Endodermal cell (in vitro differentiated cells): ENCODE measurements around the gene WDR7. TPM values are rescaled to one million over a fixed set of nuclear protein-coding genes. Genes with fewer than 3 reads are reported as not detected.
A peak's percentile ranks its signal among the peaks of the same experiment; 100 is the strongest.

Source experiments
- DNase-seq: peaks from one replicate; pipeline ENCODE4 v3.0.0-alpha.2; 2017
- H3K27ac ChIP-seq: 2 replicates; pipeline ENCODE4 v1.5.1; 2013; ENCODE audit warnings: mild to moderate bottlenecking, low read depth, low read length, moderate library complexity
- H3K27me3 ChIP-seq: 2 replicates; pipeline ENCODE4 v1.6.1; 2013; ENCODE audit warnings: mild to moderate bottlenecking, low read length, moderate library complexity; ENCODE audit not compliant: insufficient read depth, control insufficient read depth, poor library complexity, severe bottlenecking
- H3K36me3 ChIP-seq: 2 replicates; pipeline ENCODE4 v1.7.0; 2013; ENCODE audit warnings: mild to moderate bottlenecking, low read length, moderate library complexity; ENCODE audit not compliant: control insufficient read depth, insufficient read depth
- H3K4me1 ChIP-seq: one replicate; pipeline ENCODE4 v1.7.0; 2013; ENCODE audit warnings: low read length; ENCODE audit not compliant: control insufficient read depth, insufficient read depth
- H3K4me3 ChIP-seq: 2 replicates; pipeline ENCODE4 v1.5.1; 2013; ENCODE audit warnings: mild to moderate bottlenecking, low read length, moderate library complexity
- H3K9ac ChIP-seq: 2 replicates; pipeline ENCODE4 v1.6.1; 2013; ENCODE audit warnings: mild to moderate bottlenecking, low read length, moderate library complexity; ENCODE audit not compliant: poor library complexity, severe bottlenecking; ENCODE audit errors: extremely low read depth
- H3K9me3 ChIP-seq: 2 replicates; pipeline ENCODE4 v1.6.1; 2013; ENCODE audit warnings: mild to moderate bottlenecking, low read length, moderate library complexity; ENCODE audit not compliant: control insufficient read depth
- H3K27ac Mint-ChIP-seq: 2 replicates; pipeline ENCODE4 v1.8.0; 2020; ENCODE audit warnings: mixed read lengths
- H3K27me3 Mint-ChIP-seq: 2 replicates; pipeline ENCODE4 v1.8.0; 2021; ENCODE audit warnings: mild to moderate bottlenecking, mixed read lengths; ENCODE audit not compliant: insufficient read depth
- H3K36me3 Mint-ChIP-seq: 2 replicates; pipeline ENCODE4 v1.8.0; 2020; ENCODE audit warnings: low read depth, mixed read lengths
- H3K4me1 Mint-ChIP-seq: 2 replicates; pipeline ENCODE4 v1.8.0; 2020; ENCODE audit warnings: mixed read lengths
- H3K4me3 Mint-ChIP-seq: 2 replicates; pipeline ENCODE4 v1.8.0; 2020; ENCODE audit warnings: mild to moderate bottlenecking, moderate library complexity, mixed read lengths
- H3K9me3 Mint-ChIP-seq: 2 replicates; pipeline ENCODE4 v1.8.0; 2020; ENCODE audit warnings: mild to moderate bottlenecking, mixed read lengths
- WGBS, 2 experiments: methylation state at CpG; one replicate each; pipeline versions ENCODE4 v1.1.5 to v1.1.7; 2013; ENCODE audit warnings: missing lambda C conversion rate in 2 of 2, mixed read lengths in 1 of 2; ENCODE audit not compliant: insufficient coverage in 1 of 2, insufficient read length in 1 of 2; 5-methylcytosine and 5-hydroxymethylcytosine counted together
- total RNA-seq, 2 donors: library from RNA; stranded (reverse); fragmentation: NEBNext Ultra II Directional in 1 of 2; extraction: Animal tissue kit (Norgen Biotek cat#: 25700) in 1 of 2; gene quantifications; 2 replicates in 1 of 2; 3 replicates in 1 of 2; pipeline ENCODE4 v1.2.1, GENCODE V29; 2021
- TF ChIP-seq, protein P1 (sequence below): fragments of 200-600 bp; sonication (generic); conservative IDR thresholded peaks from 2 replicates; pipeline ENCODE4 v1.5.0; 2021; ENCODE audit warnings: antibody characterized with exemption, mild to moderate bottlenecking

The WDR7 gene
- total RNA-seq, 2 donors from 2014 or later, result 17.1 to 22.5 TPM

- Histone ChIP-seq H3K9ac (no peak overlapping the region), H3K9me3 (no peaks in the 10 kb centered on the region), H3K27ac (no peak overlapping the region), H3K4me3 (peak overlapping the region; percentile 26), H3K36me3 (no peaks in the 10 kb centered on the region), H3K4me1 (no peaks in the 10 kb centered on the region), H3K27me3 (no peaks in the 10 kb centered on the region)
- 74 to 83% methylated on average over 1 to 3 of the region's 3 CpGs for WGBS, 2 experiments
- DNase-seq, result no peak
- Mint-ChIP-seq H3K27me3 (no peaks in the 10 kb centered on the region), H3K4me1 (peaks cover 30% of the 10 kb centered on the region), H3K36me3 (peaks cover 2% of the 10 kb centered on the region), H3K4me3 (peak overlapping the region; percentile 25), H3K27ac (peak overlapping the region; percentile 84), H3K9me3 (no peaks in the 10 kb centered on the region)
- TF ChIP-seq, protein P1, sequence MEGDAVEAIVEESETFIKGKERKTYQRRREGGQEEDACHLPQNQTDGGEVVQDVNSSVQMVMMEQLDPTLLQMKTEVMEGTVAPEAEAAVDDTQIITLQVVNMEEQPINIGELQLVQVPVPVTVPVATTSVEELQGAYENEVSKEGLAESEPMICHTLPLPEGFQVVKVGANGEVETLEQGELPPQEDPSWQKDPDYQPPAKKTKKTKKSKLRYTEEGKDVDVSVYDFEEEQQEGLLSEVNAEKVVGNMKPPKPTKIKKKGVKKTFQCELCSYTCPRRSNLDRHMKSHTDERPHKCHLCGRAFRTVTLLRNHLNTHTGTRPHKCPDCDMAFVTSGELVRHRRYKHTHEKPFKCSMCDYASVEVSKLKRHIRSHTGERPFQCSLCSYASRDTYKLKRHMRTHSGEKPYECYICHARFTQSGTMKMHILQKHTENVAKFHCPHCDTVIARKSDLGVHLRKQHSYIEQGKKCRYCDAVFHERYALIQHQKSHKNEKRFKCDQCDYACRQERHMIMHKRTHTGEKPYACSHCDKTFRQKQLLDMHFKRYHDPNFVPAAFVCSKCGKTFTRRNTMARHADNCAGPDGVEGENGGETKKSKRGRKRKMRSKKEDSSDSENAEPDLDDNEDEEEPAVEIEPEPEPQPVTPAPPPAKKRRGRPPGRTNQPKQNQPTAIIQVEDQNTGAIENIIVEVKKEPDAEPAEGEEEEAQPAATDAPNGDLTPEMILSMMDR, result no peak
Observed at GRCh38 chr18:56647951-56648893, 2.9 kb upstream of the WDR7 start.

DNA sequence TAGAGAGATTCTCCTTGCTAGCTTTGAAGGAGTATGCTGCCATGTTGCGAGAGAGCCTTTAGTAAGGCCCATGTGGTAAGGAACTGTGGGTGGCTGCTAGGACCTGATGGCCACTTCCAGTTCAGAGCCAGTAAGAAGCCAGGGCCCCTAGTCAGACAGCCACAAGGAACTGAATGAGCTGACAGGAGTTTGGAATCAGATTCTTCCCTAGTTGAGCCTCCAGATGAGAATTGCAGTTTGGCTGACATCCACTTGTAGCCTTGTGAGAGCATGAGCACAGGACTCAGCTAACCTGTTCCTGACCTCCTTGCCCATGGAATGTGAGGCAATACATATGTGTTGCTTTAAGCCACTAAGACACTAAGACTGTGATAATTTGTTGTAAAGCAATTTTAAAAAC, 1.2 kb upstream of the WDR7 start:
- peaks cover 30% of the 10 kb centered on the region for H3K4me1 Mint-ChIP-seq
- Histone ChIP-seq H3K36me3 (no peaks in the 10 kb centered on the region), H3K27me3 (no peaks in the 10 kb centered on the region), H3K27ac (no peak overlapping the region), H3K4me3 (no peak overlapping the region), H3K9me3 (no peaks in the 10 kb centered on the region), H3K9ac (no peak overlapping the region), H3K4me1 (no peaks in the 10 kb centered on the region)
- H3K9me3 Mint-ChIP-seq, result peaks cover 7% of the 10 kb centered on the region
- no peaks in the 10 kb centered on the region for H3K27me3 Mint-ChIP-seq
- 94% methylated on average over 1 of the region's 1 CpG; no CpG with 5 or more reads in 1 of the 2 experiments for WGBS, 2 experiments
- H3K27ac Mint-ChIP-seq, result no peak overlapping the region
- H3K4me3 Mint-ChIP-seq, result no peak overlapping the region
- H3K36me3 Mint-ChIP-seq, result peaks cover 11% of the 10 kb centered on the region
- TF ChIP-seq, protein P1, result no peak
- no peak for DNase-seq

GRCh38 chr18:56651771-56652092, 573 bp downstream of the WDR7 start:
- H3K4me1 Mint-ChIP-seq, result peaks cover 30% of the 10 kb centered on the region
- H3K36me3 ChIP-seq, result no peaks in the 10 kb centered on the region
- peaks cover 7% of the 10 kb centered on the region for H3K9me3 Mint-ChIP-seq
- no peaks in the 10 kb centered on the region for H3K9me3 ChIP-seq
- TF ChIP-seq, protein P1, result no peak
- H3K27me3 Mint-ChIP-seq, result no peaks in the 10 kb centered on the region
- peak overlapping the region; percentile 93 for H3K4me3 Mint-ChIP-seq
- H3K27ac ChIP-seq, result no peak overlapping the region
- peak overlapping the region; percentile 93 for H3K27ac Mint-ChIP-seq
- DNase-seq, result no peak
- WGBS, 2 experiments, result 16 to 60% methylated on average over 1 to 5 of the region's 5 CpGs
- H3K36me3 Mint-ChIP-seq, result peaks cover 11% of the 10 kb centered on the region
- H3K9ac ChIP-seq, result peak overlapping the region; percentile 5
- no peaks in the 10 kb centered on the region for H3K27me3 ChIP-seq
- H3K4me1 ChIP-seq, result no peaks in the 10 kb centered on the region
- H3K4me3 ChIP-seq, result peak overlapping the region; percentile 86
